CD1c-positive myeloid dendritic cell (primary cell): ENCODE measurements around the gene MYOC.
"Not testable (repeated sequence)": the region's sequence is repeated elsewhere in the genome, so short reads cannot be mapped to it uniquely, and the experiment has no call there.

Experiments used
- DNase-seq: peaks from one replicate; pipeline ENCODE4 v3.0.0-alpha.2; 2016; ENCODE audit errors: extremely low spot score

MYOC gene

GRCh38 chr1:171606402-171606941 is 46.0 kb downstream of the MYOC start:
- no peak for DNase-seq

- DNase-seq = not testable (repeated sequence)
These were observed 49.4 kb downstream of the MYOC start for GRCh38 chr1:171603042-171603441.

GRCh38 chr1:171600862-171601261 is 51.6 kb downstream of the MYOC start:
- DNase-seq = no peak

- not testable (repeated sequence) for DNase-seq
These were observed 52.2 kb downstream of the MYOC start for GRCh38 chr1:171600310-171600709.

- no peak for DNase-seq
These were observed 55.3 kb downstream of the MYOC start for GRCh38 chr1:171597203-171597602.

GRCh38 chr1:171596705-171597104 is 55.8 kb downstream of the MYOC start:
- no peak for DNase-seq

GRCh38 chr1:171596119-171596518 is 56.4 kb downstream of the MYOC start:
- DNase-seq = no peak

- no peak for DNase-seq
These were observed 57.2 kb downstream of the MYOC start for GRCh38 chr1:171595324-171595723.

- no peak for DNase-seq
These were observed 62.5 kb downstream of the MYOC start for GRCh38 chr1:171590022-171590421.

GRCh38 chr1:171588230-171588629 is 64.3 kb downstream of the MYOC start:
- no peak for DNase-seq

- no peak for DNase-seq
These were observed 66.8 kb downstream of the MYOC start for GRCh38 chr1:171585715-171586114.
